ENCODE measurements around the gene PPA1. TPM values are rescaled to one million over a fixed set of nuclear protein-coding genes. Genes with fewer than 3 reads are reported as not detected.
A peak's percentile ranks its signal among the peaks of the same experiment; 100 is the strongest.
"Not testable (repeated sequence)": the region's sequence is repeated elsewhere in the genome, so short reads cannot be mapped to it uniquely, and the experiment has no call there.

PPA1 gene
- total RNA-seq, 6 experiments from 2014 or later, result 105 to 132 (median 121) TPM

- no peak for TF ChIP-seq CTCF (IDR thresholded peaks at IDR 0.05)
- no peaks in the 10 kb centered on the region; the same call in 1 of the 2 replicates for H3K27me3 Mint-ChIP-seq (ENCODE audit: insufficient read depth)
- peaks cover 34% of the 10 kb centered on the region for H3K4me1 Mint-ChIP-seq (ENCODE audit: low read depth)
- H3K27ac Mint-ChIP-seq, result no peak overlapping the region
- H3K36me3 Mint-ChIP-seq (ENCODE audit: low read depth), result no peaks in the 10 kb centered on the region; the same call in 1 of the 2 replicates
- no peaks in the 10 kb centered on the region for H3K9me3 Mint-ChIP-seq
- DNase-seq, result no peak
- H3K4me3 Mint-ChIP-seq, result no peak overlapping the region
Observed at GRCh38 chr10:70227548-70228320, 5.5 kb downstream of the PPA1 start.

DNA sequence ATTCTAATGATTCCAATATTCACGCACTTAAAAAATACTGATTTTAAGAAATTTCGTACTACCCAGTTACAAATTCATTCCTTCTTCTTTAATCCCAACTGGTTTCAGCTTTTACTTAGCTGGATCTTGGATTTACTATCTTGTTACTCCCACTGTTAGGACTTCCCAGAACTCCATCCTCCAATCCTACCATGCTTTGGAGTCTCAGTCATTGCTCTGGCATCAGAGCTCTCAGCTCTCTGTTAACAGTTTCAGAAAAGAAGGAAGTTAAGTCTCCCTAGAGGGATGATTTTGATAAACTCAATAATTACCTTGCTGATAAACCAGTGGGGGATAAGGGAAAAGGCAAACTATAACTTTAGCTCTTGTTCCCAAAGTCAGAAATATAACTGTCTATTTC, 9.5 kb downstream of the PPA1 start:
- H3K27ac Mint-ChIP-seq, result peak overlapping the region; percentile 28; the same call in 1 of the 2 replicates
- no peak for DNase-seq
- H3K36me3 Mint-ChIP-seq (ENCODE audit: low read depth), result peaks cover 7% of the 10 kb centered on the region; the same call in 1 of the 2 replicates
- H3K4me1 Mint-ChIP-seq (ENCODE audit: low read depth), result peaks cover 31% of the 10 kb centered on the region
- H3K27me3 Mint-ChIP-seq (ENCODE audit: insufficient read depth), result no peaks in the 10 kb centered on the region
- no peak overlapping the region for H3K4me3 Mint-ChIP-seq
- TF ChIP-seq CTCF (IDR thresholded peaks at IDR 0.05), result no peak
- H3K9me3 Mint-ChIP-seq, result no peaks in the 10 kb centered on the region

DNA sequence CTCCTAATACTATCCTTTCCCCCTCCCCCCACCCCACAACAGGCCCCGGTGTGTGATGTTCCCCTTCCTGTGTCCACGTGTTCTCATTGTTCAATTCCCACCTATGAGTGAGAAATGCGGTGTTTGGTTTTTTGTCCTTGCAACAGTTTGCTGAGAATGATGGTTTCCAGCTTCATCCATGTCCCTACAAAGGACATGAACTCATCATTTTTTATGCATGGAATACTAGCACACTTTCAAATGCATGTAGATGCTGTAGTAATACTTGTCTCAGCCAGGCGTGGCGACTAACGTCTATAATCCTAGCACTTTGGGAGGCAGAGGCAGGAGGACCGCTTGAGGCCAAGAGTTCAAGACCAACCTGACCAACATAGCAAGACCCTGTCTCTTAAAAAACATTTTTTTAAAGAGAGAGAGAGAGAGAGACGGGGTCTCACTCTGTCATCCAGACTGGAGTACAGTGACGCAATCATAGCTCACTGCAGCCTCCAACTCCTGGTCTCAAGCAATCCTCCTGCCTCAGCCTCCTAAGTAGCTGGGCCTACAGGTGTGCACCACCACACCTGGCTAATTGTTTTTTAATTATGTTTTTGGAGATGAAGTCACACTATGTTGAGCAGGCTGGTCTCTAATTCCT, 10.3 kb downstream of the PPA1 start:
- DNase-seq; H3K9me3 Mint-ChIP-seq; H3K27ac Mint-ChIP-seq; H3K27me3 Mint-ChIP-seq (ENCODE audit: insufficient read depth); H3K4me3 Mint-ChIP-seq: not testable (repeated sequence)
- Mint-ChIP-seq H3K4me1 (ENCODE audit: low read depth) (peaks cover 27% of the 10 kb centered on the region), H3K36me3 (ENCODE audit: low read depth) (peaks cover 12% of the 10 kb centered on the region)

- Mint-ChIP-seq H3K4me1 (ENCODE audit: low read depth) (peaks cover 27% of the 10 kb centered on the region), H3K36me3 (ENCODE audit: low read depth) (peaks cover 12% of the 10 kb centered on the region), H3K9me3 (no peaks in the 10 kb centered on the region), H3K27me3 (ENCODE audit: insufficient read depth) (no peaks in the 10 kb centered on the region), H3K4me3 (no peak overlapping the region), H3K27ac (no peak overlapping the region)
- no peak for TF ChIP-seq CTCF (IDR thresholded peaks at IDR 0.05)
- peak; percentile 16 for DNase-seq
Observed at GRCh38 chr10:70222340-70222794, 10.9 kb downstream of the PPA1 start.

DNA sequence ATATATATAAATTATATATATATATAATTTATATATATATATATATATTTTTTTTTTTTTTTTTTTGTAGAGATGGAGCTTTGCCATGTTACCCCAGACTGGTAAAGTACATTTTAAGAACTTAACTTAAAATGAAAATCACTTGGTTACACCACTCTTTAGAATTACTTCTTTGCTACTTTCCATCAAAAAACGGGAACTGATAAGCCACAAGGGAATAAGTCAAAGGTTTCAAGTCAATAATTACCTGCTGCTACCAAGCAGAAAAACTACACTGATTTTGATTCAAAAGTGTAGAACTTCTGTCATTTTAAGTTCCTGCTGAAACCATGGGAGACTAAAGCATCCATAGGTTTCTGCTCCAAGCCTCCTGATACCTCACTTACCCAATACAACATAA, 12.2 kb downstream of the PPA1 start:
- H3K36me3 Mint-ChIP-seq (ENCODE audit: low read depth), result peaks cover 13% of the 10 kb centered on the region
- H3K27me3 Mint-ChIP-seq (ENCODE audit: insufficient read depth), result no peaks in the 10 kb centered on the region
- H3K4me3 Mint-ChIP-seq, result peak overlapping the region; percentile 57; the same call in 1 of the 2 replicates
- H3K9me3 Mint-ChIP-seq, result no peaks in the 10 kb centered on the region
- peak overlapping the region; percentile 53 for H3K27ac Mint-ChIP-seq
- no peak for DNase-seq
- TF ChIP-seq CTCF (IDR thresholded peaks at IDR 0.05), result no peak
- peaks cover 27% of the 10 kb centered on the region for H3K4me1 Mint-ChIP-seq (ENCODE audit: low read depth)

DNA sequence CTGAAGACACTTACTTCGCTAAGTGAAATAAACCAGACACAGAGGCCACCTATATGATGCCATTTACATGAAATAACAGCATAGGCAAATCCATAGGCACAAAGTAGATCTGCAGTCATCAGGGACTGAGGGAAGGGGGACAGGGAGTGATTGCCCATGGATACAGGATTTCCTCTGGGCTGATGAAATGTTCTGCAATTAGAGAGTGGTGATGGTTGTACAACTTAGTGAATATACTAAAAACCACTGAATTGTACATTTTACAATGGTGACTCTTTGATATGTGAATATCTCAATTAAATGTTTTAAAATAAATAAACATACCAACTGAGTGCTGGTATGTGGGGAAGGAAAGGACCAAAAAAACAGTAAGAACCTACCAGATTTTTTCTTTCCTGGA, 20.4 kb downstream of the PPA1 start:
- peaks cover 22% of the 10 kb centered on the region for H3K36me3 Mint-ChIP-seq (ENCODE audit: low read depth)
- no peak for TF ChIP-seq CTCF (IDR thresholded peaks at IDR 0.05)
- no peaks in the 10 kb centered on the region; the same call in 1 of the 2 replicates for H3K27me3 Mint-ChIP-seq (ENCODE audit: insufficient read depth)
- no peak overlapping the region for H3K4me3 Mint-ChIP-seq
- DNase-seq, result no peak
- no peak overlapping the region for H3K27ac Mint-ChIP-seq
- no peaks in the 10 kb centered on the region for H3K4me1 Mint-ChIP-seq (ENCODE audit: low read depth)
- no peaks in the 10 kb centered on the region for H3K9me3 Mint-ChIP-seq

Measured in HFFc6 (cell line).